HCT116 (cell line): ENCODE results near the gene NELL1.

ENCODE experiments used
- CEBPB ChIP-seq: IDR thresholded peaks from 2 replicates; pipeline ENCODE4 v1.6.1; 2012; ENCODE audit warnings: low read depth
- CTCF ChIP-seq, 3 experiments: fragments of 200-600 bp in 1 of 3; sonication (generic) in 1 of 3; IDR thresholded peaks in 2 of 3; conservative IDR thresholded peaks in 1 of 3; 2 replicates each; pipeline ENCODE4 v1.5.1; 2012 to 2017; ENCODE audit warnings: low read depth in 2 of 3, low read length in 2 of 3, antibody characterized with exemption in 1 of 3, borderline replicate concordance in 1 of 3, control low read depth in 1 of 3, mild to moderate bottlenecking in 1 of 3, mixed read lengths in 1 of 3, mixed run types in 1 of 3, moderate library complexity in 1 of 3; ENCODE audit not compliant: insufficient read depth in 1 of 3
- EGR1 ChIP-seq: IDR thresholded peaks from 2 replicates; pipeline ENCODE4 v1.6.1; 2012; ENCODE audit warnings: low read depth
- EZH2 ChIP-seq: fragments of 200-600 bp; sonication (generic); IDR thresholded peaks from 2 replicates; pipeline ENCODE4 v1.6.1; 2017; ENCODE audit warnings: antibody characterized with exemption, mixed run types
- FOSL1 ChIP-seq: IDR thresholded peaks from 2 replicates; pipeline ENCODE4 v1.6.1; 2012; ENCODE audit warnings: low read depth
- JUND ChIP-seq: IDR thresholded peaks from 2 replicates; pipeline ENCODE4 v1.6.1; 2012
- POLR2A ChIP-seq: IDR thresholded peaks from 2 replicates; pipeline ENCODE4 v1.7.0; 2011; ENCODE audit warnings: borderline replicate concordance; ENCODE audit not compliant: insufficient read depth, insufficient read length; ENCODE audit errors: extremely low read depth
- POLR2AphosphoS5 ChIP-seq: IDR thresholded peaks from 2 replicates; pipeline ENCODE4 v1.6.1; 2011; ENCODE audit warnings: mild to moderate bottlenecking, low read depth, low read length, moderate library complexity
- SP1 ChIP-seq: IDR thresholded peaks from 2 replicates; pipeline ENCODE4 v1.6.1; 2012; ENCODE audit warnings: low read depth
- YY1 ChIP-seq: IDR thresholded peaks from 2 replicates; pipeline ENCODE4 v1.6.1; 2011; ENCODE audit warnings: low read length, low read depth, moderate library complexity, mild to moderate bottlenecking; ENCODE audit not compliant: insufficient replicate concordance; ENCODE audit errors: extremely low read depth
- ZFX ChIP-seq: fragments of 450-650 bp; IDR thresholded peaks from 2 replicates; pipeline ENCODE4 v1.6.1; 2017

- TF ChIP-seq CEBPB = no peak
- no peak for TF ChIP-seq POLR2A
- TF ChIP-seq CTCF (IDR thresholded peaks at IDR 0.05 in 2 of 3, conservative IDR thresholded peaks at IDR 0.05 in 1 of 3; ENCODE audit: borderline replicate concordance in 1 of 3, insufficient read depth in 1 of 3, low read depth in 2 of 3, low read length in 2 of 3) = no peak
- no peak for TF ChIP-seq POLR2AphosphoS5
- TF ChIP-seq SP1 = no peak
- TF ChIP-seq JUND = no peak
- TF ChIP-seq YY1 = no peak
- no peak for TF ChIP-seq EZH2
- no peak for TF ChIP-seq FOSL1
- TF ChIP-seq EGR1 = no peak
- no peak for TF ChIP-seq ZFX
These were observed 54.0 kb downstream of the NELL1 start for GRCh38 chr11:20723366-20723765.
